ENCODE results near the gene MACROD2.

GRCh38 chr20:15227102-15227501, 1231.8 kb downstream of the MACROD2 start:
- TF ChIP-seq CTCF (IDR thresholded peaks at IDR 0.05) (no peak), EP300 (IDR thresholded peaks at IDR 0.05) (no peak)

All from tibial nerve (tissue), 4 donors.